AG20443 (cell line): ENCODE data around the gene LIFR.

Experiments
- DNase-seq: peaks from one replicate; pipeline ENCODE4 v3.0.0; 2012; ENCODE audit warnings: low spot score, mixed read lengths

The LIFR gene

GRCh38 chr5:38548064-38548759, 8.2 kb downstream of the LIFR start:
- no peak for DNase-seq

- DNase-seq, result no peak
Observed at GRCh38 chr5:38547257-38547656, 9.2 kb downstream of the LIFR start.

- DNase-seq, result peak; percentile 8
Observed at GRCh38 chr5:38546691-38547146, 9.7 kb downstream of the LIFR start.

GRCh38 chr5:38543886-38544285, 12.6 kb downstream of the LIFR start:
- DNase-seq, result no peak

- DNase-seq, result no peak
Observed at GRCh38 chr5:38543074-38543473, 13.4 kb downstream of the LIFR start.

GRCh38 chr5:38541174-38541725, 15.2 kb downstream of the LIFR start:
- no peak for DNase-seq

- no peak for DNase-seq
Observed at GRCh38 chr5:38540314-38540713, 16.1 kb downstream of the LIFR start.

GRCh38 chr5:38538161-38538560, 18.3 kb downstream of the LIFR start:
- DNase-seq, result no peak

GRCh38 chr5:38537505-38537904, 18.9 kb downstream of the LIFR start:
- no peak for DNase-seq

- DNase-seq, result no peak
Observed at GRCh38 chr5:38536968-38537367, 19.5 kb downstream of the LIFR start.

- no peak for DNase-seq
Observed at GRCh38 chr5:38535845-38536244, 20.6 kb downstream of the LIFR start.

GRCh38 chr5:38535248-38535750, 21.1 kb downstream of the LIFR start:
- no peak for DNase-seq

GRCh38 chr5:38534156-38534453, 22.3 kb downstream of the LIFR start:
- no peak for DNase-seq

GRCh38 chr5:38533286-38534155, 22.9 kb downstream of the LIFR start:
- no peak for DNase-seq

- DNase-seq, result no peak
Observed at GRCh38 chr5:38532165-38532669, 24.2 kb downstream of the LIFR start.

GRCh38 chr5:38531518-38531917, 24.9 kb downstream of the LIFR start:
- DNase-seq, result no peak

- no peak for DNase-seq
Observed at GRCh38 chr5:38529955-38530646, 26.3 kb downstream of the LIFR start.

- DNase-seq, result no peak
Observed at GRCh38 chr5:38528162-38528703, 28.2 kb downstream of the LIFR start.

- no peak for DNase-seq
Observed at GRCh38 chr5:38527475-38527874, 29.0 kb downstream of the LIFR start.

GRCh38 chr5:38524022-38524421, 32.4 kb downstream of the LIFR start:
- DNase-seq, result no peak

GRCh38 chr5:38519476-38519875, 37.0 kb downstream of the LIFR start:
- DNase-seq, result no peak

GRCh38 chr5:38518341-38518740, 38.1 kb downstream of the LIFR start:
- no peak for DNase-seq
